ENCODE data around the gene NSD2.
"Not testable (repeated sequence)": the region's sequence is repeated elsewhere in the genome, so short reads cannot be mapped to it uniquely, and the experiment has no call there.

Gene NSD2
- total RNA-seq = 86.9 to 173 (median 114) reads per million in 4 experiments

DNA sequence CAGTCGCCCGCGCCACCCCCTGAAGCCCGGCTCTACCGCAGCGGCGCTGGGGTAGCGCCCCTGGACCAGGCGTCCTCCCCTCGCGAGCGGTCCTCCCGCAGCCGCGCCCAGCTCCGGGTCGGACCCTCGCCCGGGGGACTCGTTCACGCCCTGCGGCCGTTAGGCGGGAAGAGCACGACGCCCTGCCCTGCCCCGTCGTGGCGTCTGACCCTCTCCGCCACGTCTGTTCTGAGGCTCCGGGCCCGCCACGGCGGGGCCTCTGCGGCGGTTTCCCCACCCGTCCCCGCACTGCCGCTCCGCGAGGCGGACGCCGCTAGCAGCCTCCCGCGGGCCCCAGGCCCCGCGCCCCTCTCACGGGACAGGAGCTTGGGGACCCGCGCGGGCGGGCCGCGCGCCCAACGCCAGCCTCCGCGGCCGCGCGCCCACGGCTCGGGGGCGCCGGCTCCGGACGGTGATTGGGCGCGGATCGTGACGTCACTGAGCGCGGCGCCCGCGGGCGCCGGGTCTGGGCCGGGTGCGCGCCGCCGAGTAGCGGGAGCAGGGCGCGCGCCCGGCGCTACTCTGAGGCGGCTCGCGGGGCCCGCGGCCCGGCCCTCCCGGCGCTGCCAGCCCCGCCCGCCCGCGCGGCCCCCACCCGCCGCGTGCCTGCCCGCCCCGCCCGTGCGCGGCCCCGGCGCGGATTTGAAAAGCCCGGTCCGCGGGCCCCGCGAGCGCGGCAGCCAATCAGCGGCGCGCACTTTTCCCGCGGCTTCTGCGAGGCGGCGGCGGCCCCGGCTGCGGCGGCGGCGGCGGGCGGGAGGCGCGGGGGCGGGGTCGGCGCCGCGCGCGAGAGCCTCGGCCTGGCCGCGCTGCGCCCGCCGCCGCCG lies at the start of gene NSD2:
Gene NSD2 (plus strand): TSS at position 816 of the 866 bp plus-strand sequence. CDS start 29,262 bp downstream, outside the sequence.
- peak; percentile 89 for DNase-seq

DNA sequence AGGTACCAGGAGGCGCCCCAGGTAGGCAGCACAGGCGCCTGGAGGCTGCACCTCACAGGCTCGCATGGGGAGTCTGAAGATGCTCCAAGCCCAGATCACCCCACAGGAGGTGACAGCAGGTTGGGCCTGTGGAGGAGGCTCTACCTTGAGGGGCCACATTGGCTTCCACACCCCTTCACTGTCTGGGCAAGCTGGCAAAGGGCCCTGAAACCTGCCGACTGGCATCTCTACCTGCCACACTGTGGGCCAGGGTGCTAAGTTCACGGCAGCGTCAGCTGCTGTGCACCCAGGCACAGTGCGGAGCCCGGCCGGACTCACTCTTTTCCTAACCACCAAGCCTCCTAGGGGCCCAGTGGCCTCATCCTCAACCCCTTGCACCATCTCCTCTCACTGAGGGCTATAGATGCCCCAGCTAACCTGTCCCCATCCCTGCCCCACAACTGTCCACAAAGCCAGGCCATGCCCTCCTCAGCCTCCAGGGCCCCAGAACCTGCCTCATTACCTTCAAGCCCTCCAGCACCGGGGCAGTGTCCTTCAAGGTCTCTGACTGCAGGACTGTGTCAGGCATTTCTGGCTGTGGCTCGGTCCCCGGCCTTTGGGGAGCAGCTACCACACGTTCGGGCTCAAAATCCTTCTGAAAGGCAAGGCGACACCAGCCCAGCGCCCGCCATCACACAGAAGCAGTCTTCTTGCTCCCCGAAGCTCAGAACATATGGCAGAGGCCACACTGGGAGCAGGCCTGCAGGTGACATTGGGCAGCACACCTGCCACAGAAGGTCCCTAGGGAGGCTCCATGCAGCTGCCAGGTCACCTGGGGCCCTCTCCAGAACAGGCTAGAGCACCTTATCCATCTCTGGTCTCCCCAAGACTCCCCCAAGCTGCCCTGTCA lies 49.3 kb upstream of the NSD2 start:
- no peak for DNase-seq

DNA sequence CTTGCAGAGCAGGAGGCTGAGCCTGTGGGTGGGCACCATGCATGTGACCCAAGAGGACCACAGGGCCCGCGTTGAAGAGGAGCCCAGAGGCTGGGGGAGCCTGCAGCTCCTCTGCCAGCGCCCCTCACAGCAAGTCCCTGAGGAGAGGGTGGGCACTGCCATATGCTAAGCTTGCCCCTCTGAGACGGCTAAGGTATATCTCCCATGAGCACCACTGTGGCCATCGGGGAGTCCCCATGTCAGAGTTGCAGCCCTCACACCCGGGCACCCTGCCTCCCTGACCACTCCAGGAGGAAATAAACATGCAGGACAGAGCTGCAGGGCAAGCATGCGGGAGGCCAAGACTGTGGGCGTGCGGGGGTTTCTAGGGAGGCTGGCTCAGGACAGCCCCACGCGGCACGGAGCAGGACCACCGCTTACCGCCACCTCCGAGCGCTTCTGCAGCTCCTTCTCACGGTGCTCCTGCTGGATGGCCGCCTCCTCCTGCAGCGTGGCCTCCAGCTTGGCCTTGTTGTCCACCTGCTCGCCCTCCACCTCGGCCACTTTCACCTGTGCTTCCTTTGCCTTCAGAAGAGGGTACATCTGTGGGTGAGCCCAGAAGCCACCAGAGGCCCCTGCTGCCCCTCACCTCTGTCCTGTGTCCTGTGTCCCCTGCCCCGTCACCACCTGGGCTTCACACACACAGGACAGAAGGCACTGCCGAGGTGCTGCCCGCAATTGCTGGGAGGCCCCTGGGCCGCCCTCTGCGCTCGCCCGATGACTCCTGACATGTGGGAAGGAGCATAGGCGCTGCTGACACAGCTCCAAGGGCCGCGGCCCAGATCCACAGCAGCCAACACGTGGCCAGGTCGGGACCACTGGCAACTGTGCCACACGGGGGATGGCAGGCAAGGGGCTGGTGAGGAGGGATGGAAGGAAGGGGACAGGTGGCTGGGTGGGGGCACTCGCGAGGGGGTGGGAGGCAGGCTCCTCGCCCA lies 48.3 kb upstream of the NSD2 start:
- DNase-seq = no peak

DNA sequence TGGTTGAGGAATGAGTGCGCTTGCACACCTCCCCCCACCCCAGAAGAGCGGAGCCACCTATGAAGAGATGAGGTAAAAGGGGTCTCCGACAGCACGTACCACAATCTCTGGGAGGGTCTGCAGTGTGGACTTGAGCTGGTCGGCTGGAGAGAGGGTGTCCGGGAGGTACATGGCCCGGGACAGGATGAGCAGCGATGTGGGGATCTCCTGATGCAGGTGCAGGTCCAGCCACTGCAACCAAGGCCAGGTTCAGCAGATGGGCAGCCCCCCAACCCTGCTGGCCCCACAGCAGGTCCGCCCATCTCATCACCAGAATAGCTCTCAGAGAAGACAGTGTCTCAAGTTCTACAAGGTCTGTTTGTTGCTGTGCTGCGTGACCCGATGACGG lies 47.7 kb upstream of the NSD2 start:
- no peak for DNase-seq

DNA sequence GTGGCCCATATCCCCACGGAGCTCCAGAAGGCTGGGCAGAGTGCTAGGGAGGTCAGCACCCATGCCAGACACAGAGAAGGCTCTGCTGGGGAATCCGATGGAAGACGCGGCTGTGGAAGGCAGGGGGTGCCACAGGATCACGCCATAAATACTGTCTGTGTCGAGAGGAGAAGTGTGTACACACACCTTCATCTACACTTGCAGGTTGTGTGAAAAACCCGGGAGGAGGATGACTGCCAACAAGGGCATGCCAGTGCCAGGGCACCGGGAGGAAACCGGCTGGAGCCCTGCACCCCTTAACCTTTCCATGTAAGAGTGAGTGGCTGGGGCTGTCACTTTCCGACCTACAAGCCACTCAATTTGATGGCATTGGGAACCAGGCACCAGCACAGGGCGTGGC lies 46.4 kb upstream of the NSD2 start:
- no peak for DNase-seq

DNA sequence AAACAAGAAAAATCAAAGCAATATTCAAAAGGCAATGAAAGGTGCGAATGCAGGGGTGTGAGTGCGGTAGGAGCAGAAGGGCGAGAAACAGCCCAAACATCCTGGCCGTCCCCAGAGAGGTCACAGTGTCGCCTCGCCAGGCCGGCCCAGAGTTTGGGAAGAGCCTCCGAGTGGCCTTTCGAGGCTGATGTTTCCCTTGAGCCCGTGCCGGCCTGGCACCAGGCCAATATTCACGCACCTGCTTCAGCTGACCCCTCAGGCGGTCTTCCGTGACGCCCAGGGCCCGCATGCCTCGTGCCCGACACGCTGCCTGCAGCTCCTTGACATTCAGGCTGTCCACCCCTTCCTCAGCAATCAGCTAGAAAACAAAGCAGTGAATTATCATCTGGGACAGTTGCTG lies 45.9 kb upstream of the NSD2 start:
- DNase-seq = no peak

DNA sequence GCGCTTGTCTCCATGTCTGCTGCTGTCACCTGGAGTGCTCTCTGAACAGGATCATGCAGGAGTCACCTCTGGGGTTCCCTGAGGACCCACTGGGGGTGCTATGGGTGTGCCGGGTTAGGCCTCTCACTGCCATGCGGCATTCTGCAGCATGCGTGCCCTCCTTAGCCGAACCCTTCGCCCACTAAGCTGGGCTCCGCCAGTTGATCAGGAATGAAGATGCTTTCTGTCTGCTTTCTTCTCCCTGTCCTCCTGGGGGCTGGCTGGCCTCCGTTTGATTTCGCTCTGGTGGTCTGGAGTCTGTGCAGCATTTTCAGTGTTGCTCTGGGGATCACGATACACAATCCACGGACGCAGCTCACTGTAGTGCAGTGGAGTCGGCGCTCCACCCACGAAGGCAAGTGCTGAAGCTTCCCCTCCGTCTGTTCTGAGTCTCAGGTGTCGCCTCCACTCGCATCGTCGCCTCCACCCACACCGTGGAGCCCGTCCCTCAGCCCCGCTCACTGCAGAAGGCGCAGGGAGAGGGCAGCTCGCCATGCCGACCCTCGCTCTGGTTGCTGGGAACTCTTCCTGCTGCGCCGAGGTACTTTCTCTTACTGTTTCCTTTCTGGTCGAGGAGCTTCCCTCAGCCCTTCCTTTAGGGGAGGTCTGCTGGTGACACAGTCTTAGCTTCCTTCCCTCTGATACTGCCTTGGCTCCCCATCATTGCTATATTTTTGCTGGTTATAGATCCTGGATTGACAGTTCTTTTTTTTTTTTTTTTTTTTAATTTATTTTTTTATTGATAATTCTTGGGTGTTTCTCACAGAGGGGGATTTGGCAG lies 44.5 kb upstream of the NSD2 start:
- no peak for DNase-seq

DNA sequence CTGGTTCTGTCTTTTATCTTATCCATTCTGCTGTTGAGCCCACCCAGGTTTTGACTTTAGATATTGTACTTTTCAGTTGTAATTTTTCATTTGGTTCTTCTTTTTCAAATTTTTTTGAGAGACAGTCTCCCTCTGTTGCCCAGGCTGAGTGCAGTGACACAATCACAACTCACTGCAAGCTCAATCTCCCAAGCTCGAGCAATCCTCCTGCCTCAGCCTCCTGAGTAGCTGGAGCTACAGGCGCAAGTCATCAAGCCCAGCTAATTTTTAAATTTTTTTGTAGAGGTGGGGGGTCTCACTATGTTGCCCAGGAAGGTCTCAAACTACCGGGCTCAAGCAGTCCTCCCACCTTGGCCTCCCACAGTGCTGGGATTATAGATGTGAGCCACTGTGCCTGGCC lies 41.0 kb upstream of the NSD2 start:
- no peak for DNase-seq

DNA sequence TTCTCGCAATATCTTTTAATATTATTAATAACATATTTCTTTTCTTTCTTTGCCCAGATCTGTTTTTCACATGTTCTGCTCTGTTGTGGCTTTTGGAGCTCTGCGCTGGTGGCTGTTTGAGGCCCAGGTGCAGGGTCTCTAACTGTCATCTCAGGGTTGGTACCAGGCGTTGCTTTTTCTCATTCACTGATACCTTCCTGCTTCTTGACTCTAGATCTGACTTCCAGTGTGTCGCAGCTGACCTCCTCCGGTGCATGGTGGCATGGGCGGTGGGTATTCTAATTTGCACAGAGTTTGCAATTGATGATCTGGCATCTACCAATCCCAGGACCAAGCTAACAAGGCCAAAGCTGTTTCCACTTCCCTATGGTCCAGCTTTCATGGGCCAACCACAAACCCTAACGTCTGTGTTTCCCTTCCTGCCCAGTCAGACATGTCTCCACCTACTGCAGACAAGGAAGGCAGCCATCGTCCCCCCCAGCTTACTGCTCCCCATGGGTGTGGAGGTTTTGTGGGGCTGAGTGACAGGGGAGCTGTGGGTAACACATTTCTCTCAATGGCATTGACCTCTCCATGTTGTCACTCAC lies 40.5 kb upstream of the NSD2 start:
- DNase-seq = no peak

DNA sequence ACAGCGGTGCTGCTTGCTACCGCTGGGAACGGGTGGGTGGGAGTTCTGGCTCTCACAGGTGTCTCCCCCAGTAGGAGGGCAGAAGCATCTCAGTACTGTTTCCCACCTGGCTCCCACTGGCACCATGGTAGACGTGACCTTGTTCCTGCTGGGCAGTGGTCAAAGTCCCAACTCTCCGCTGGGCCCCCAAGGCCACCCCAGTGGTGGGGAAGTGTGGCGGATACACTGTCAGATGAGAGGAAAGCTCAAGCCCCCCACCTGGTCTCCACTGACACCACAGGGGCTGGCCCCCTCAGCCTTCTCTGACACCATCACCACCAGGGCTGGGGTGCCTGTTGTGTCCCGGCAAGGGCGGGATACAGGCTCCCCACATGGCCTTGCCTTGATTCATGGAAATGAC lies 39.9 kb upstream of the NSD2 start:
- no peak for DNase-seq

DNA sequence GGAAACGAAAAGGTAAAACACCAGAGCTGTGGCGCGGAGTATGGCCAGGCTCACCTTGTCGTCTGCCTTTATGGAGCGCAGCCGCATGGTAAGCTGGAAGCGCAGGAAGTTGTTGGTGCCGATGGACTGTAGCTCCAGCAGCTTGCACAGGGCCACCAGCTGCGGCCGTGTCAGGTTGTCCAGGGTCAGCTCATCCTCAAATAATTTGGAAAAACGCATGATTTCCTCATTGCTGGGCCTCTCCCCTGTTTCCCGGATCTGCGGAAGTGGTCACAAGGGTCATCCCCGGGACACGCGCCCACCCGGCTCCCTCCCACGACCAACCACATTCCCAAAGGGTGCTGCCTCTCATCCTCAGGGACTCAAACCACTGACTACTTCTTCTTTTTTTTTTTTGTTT lies 38.5 kb upstream of the NSD2 start:
- no peak for DNase-seq

DNA sequence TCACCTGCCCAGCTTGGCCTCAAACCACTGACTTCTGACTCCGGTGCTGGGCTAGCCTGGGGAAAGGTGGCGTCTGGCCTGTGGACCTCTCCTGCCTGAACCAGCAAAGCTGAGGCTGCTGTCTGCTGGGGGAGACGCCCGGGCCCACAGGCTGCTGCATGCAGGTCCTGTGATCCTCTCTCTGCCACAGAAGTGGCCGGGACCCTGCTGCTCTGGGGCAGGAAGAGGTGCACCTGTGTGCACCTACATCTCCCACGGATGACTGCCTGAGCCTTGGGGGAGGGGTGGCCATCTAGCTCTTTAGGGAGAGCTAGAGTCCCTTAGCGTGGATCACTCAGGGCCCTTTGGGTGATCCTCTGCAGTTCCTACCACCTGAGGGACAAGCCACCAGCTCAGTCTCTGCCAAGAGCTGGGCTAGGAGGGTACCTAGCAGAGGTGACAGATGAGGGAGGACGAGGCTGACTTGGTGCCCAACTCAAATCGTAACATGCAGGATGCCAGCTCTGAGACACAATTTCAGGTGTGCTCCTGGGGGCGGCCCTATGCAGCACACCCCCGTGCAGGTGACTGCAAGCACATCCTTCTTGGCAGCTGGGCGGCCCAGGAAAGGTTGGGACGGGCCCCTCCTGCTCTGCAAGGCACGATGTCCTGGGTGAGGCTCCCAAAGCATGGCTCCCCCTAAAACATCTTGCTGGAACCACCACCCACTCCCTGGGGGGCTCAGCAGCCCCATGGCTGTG lies 37.7 kb upstream of the NSD2 start:
- DNase-seq = no peak

DNA sequence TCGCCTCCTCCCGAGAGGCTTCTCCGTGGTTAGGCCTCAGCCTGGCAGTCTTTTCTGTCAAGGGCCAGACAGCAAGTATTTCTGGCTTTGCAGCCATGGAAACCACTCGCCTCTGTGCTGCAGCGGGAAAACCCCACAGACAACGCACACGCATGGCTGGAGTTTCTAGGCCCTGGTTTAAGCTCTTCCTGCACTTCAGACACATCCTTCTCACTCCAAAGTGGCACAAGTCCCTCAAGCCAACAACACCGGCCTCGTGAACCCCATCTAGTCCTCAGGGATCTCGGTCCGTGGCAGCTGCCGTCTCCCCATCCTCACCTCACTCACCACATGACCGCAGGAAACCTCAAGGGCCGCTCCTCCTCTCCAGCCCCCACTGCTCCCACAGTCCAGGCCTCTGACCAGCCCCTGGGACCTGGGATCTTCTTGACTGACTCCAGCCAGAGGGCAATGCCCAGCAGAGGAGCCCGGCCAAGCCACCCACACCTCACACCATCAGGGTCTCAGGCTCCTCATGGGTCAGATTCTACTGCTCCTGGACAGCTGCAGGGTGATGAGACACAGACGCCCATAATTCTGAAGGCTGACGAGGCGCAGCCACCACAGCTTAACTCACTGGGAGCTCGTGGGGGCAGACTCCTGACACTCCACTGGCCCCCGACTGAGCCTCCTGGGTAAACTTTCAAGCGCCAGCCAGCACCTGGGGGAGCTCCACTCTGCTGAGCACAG lies 37.0 kb upstream of the NSD2 start:
- DNase-seq = no peak

DNA sequence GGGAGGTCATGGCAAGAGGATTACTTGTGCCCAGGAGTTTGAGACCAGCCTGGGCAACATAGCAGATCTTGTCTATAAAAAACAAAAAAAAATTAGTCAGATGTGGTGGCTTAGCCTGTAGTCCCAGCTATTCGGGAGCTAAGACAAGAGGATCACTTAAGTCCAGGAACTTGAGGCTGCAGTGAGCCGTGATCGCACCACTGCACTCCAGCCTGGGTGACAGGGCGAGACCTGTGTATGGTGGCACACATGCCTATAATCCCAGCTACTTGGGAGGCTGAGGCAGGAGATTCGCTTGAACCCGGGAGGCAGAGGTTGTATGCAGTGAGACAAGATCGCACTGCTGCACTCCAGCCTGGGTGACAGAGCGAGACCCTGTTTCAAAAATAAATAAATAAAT lies 35.4 kb upstream of the NSD2 start:
- DNase-seq = not testable (repeated sequence)

DNA sequence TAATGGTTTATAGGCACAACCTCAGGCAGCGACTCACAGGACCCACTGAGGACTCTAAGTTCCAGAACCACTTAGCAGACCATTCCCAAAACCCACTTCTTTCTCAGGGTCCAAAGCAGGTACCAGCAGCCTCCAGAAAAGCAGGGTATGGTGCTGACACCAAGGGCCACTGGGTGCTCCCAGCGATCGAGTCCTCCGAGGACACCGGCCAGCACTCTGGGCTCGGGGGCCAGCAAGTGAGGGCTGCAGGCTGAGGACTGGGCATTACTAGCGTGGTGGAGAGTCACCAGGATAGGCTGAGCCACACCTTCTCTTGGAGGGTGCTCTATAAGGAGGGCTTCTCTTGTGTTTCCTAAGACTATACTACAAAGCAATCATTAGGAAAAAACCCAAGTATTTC lies 34.5 kb upstream of the NSD2 start:
- DNase-seq = no peak

DNA sequence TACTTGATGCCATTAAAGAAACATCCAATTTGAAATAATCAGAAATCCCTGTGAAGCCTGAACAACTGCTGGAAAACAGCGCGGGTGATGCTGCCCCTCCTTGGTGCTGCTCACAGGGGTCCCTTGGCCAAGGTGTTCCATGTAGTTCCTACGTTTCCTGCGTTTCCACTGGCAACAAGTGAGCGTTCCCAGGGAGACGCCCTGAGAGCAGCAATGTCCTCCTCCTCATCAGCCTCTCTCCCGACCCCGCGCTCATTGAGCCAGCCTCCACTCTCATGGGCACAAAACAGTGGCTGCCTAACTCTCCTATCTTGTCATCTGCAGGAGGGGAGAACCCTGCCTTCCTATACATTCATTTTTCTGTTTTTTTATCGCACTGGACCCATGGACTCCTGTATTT lies 34.1 kb upstream of the NSD2 start:
- no peak for DNase-seq

DNA sequence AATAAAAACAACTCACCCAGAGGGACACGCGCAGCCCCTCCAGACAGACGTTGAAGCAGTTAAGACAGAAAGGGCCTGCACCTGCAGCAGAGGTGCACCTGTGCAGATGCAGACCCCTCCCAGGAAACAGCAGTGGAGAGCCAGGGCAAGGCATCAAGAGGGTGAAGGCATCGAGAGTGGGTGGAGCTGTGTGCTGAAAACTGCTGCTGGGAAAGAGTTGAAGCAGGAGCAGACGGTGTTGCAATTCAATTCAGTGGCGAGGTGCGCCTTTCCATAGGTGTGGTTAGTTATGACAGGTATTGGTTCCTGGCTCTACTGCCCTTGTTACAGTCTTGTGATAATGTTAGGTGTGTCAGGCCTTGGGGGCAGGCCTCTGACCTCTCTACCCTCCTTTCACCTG lies 31.9 kb upstream of the NSD2 start:
- no peak for DNase-seq

DNA sequence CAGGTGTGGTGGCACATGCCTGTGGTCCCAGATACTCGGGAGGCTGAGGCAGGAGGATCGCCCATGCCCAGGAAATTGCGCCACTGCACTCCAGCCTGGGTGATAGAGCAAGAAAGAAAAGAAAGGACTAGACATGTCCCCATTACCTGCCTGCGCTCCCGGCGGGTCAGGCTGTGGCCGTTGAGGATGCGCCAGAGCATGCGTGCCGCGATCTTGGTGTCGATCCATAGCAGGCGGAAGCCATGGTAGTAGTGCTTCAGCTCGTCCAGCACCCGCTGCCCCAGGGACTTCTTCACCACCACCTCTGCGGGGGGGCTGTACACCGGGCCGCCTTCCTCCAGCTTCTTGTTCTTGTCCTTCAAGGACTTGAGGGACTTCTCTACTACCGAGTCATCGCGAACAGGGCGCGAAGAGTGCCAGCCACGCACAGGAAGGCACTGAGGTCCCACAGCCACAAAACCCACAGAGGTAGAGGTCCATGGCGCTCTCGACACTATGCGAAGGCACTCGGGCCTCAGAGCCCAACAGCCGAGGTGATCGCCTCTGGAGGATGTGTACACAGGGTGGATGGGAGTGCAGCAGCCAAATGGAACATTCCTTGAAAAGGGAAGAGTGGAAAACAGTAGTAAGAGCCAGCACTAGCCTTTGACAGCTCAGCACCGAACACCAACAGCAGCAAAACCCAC lies 29.8 kb upstream of the NSD2 start:
- no peak for DNase-seq

DNA sequence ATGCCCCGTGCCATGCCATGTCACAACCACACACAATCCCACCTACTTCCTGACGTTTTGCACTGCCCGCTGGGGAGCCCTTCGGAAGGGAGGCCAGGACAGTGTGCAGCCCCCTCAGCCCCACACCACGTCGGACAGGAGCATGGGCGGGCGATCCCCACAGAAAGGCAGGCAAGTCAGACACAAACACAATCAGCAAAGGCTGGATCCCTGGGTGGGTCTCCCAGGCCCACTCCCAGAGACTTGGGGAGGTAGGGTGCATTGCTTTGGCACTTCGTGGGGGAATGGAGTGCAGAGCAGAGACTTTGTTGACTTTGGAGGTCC lies 29.3 kb upstream of the NSD2 start:
- no peak for DNase-seq
